ENCODE measurements around the gene NOP53.

NOP53 gene

GRCh38 chr19:47805313-47805712 is 60.0 kb downstream of the NOP53 start:
- DNase-seq (ENCODE audit: low read depth) = no peak

GRCh38 chr19:47806435-47806834 is 61.1 kb downstream of the NOP53 start:
- DNase-seq (ENCODE audit: low read depth) = no peak

Data from stimulated activated CD8-positive, alpha-beta memory T cell treated with anti-CD3 and anti-CD28 coated beads, Interleukin-12 subunit alpha, Interleukin-12 subunit beta, amount 100 ng/mL, for 1 hour (primary cell).